Hematopoietic multipotent progenitor cell treated with erythropoietin and hydrocortisone succinate and interleukin-3 and kit ligand, for 4 days (in vitro differentiated cells): ENCODE measurements around the gene CSAG2.

Experiments
- DNase-seq: peaks from one replicate; pipeline ENCODE4 v3.0.0-alpha.2; 2015

The CSAG2 gene

DNA sequence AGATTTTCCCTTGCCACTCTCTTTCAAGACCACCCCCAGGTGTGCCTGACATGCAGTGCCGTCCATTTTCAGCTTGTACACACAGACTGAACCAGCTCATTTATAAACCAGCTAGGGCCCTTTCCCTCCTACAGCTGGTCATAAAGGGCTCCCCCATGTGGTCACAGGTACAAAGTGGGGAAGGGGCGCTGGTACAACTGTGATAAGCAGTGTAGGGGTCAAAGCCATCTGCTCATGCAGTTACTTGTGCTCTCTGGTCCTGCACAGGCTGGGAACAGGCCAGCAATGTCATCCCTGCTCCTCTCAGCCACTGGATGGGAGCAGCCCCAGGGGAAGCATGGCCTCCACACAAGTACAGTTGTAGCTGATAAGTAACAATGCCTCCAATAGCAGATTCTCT is 50.8 kb downstream of the CSAG2 start:
- no peak for DNase-seq
